ENCODE measurements around the gene KCTD10.
"Not testable (repeated sequence)": the region's sequence is repeated elsewhere in the genome, so short reads cannot be mapped to it uniquely, and the experiment has no call there.

Gene KCTD10

DNA sequence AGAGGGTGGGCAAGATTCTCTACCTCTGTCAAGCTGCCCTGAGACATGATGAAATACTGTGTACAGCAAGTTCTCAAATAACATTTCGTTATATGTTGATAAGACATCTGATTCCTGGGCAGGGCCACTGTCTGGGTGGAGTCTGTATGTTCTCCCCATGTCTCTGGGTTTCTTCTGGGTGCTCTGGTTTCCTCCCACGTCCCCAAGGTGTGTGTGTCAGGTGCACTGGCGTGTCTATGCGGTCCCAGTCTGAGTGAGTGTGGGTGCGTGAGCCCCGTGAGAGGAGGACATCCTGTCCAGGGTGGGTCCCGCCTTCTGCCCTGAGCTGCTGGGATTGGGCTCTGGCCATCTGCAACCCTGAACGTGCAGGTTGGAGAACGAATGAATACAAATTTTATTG, 29.6 kb downstream of the KCTD10 start:
- DNase-seq: no peak

- no peak for DNase-seq
Measured at GRCh38 chr12:109446869-109447268, 30.2 kb downstream of the KCTD10 start.

GRCh38 chr12:109445191-109445609, 31.9 kb downstream of the KCTD10 start:
- no peak for DNase-seq

GRCh38 chr12:109444259-109444658, 32.8 kb downstream of the KCTD10 start:
- no peak for DNase-seq

DNA sequence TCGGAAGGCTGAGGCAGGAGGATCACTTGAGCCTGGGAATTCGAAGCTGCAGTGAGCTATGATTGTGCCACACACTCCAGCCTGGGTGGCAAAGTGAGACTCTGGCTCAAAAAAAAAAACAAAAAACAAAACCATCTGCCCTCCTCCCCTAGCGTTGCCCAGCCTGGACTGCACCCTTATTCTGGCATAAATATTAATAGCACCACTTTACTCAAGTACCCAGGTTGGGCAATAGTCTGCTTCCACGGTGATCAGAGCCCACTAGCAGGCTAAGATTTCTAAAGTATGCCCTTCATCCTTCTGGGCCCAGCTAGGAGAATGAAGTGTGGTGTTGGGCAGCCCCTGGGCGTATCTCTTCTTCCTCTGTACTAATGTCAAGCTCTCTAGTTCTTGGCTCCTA, 33.3 kb downstream of the KCTD10 start:
- no peak for DNase-seq

DNA sequence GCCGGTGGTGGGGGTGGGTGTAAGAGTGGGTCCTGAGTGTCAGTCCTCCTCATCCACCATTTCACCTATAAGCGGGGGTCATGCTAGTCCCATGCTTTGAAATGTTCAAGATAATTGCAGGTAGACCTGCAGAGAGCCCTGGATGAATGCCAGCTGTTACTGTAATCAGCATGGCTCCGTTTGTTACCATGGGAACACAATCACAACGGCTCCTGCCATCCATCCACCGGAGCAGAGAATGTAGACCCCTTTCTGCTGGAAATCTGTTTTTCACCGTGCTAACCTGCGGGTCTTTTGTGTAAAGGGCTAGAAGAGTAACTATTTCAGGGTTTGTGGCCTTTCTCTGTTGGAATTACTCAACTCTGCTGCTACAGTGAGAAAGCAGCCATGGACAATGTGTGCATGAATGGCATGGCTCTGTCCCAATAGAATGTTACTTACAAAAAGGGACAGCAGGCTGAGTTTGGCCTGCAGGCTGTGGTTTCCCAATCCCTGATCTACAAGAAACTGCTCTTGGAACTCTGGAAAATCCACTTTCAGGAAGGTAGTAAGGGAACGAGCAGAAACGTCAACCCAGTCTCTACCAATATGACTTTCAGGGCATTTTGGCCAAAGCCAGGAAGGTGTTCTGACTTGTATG, 36.1 kb downstream of the KCTD10 start:
- no peak for DNase-seq

- not testable (repeated sequence) for DNase-seq
Measured at GRCh38 chr12:109439951-109440350, 37.1 kb downstream of the KCTD10 start.

DNA sequence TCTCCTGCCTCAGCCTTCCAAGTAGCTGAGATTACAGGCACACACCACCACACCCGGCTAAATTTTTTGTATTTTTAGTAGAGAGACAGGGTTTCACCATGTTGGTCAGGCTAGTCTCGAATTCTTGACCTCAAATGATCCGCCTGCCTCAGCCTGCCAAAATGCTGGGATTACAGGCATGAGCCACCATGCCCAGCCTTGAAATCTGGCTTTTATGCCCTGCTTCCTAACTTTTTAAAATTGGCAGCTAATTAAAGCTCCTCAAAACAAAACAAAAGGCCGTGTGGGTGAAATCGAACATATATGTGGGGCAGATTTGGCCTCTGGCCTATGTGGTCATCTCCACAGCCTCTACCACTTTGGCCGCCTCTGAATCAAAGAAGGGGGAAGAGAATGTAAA, 37.9 kb downstream of the KCTD10 start:
- DNase-seq: no peak

DNA sequence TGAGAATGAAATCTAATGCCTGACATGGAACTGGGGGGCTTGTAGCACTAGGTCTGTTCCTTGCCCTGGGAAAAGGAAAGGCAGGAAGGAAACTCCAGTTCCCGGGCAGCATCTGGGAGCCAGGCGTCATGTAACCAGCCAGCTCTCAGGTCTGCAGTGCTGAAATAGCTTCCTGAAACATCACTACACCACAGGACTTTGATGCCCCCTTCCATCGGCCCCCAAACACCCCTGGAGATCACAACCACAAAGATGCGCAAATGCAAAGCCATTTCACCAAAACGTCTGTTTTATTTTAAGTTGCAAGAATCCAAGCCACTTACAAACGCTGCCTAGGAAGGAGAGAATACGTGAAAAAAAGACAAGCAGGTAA, 40.9 kb downstream of the KCTD10 start:
- DNase-seq: no peak

DNA sequence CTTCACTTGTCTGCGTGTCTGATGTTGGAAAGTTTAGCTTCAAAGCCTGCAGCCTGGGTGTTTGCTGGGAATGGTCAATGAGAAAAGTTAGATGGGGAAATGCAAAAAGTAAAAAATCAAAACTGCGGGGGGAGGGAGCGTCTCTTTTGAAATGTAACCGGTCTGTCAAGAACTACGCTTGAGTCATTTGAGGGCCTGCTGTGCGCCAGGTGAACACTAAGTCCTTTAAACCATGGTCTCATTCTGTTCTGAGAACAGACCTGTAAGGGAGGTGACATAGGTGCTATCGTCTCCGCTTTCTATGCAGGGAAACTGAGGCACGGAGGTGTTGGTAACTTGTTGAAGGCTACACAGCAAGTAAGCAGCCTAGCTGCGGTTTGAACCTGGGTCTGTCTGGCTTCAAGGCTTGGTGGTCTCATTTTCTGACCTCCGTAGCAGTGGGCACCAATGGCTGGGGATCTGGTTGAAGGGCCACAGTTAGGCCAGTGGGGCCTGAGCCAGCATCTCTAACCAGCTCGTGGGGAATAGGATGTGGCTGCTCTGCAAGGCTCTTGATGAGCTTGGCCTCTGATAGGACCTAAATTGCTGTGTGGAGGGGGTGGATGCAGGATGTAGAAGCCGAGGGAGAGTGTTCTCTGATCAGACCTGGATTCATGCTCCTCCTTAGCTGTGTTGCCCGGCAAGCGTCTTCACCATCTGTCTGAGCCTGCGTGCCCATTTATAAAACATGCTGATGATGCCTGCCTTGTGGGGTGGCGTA, 41.5 kb downstream of the KCTD10 start:
- DNase-seq: no peak

- no peak for DNase-seq
Measured at GRCh38 chr12:109434582-109434981, 42.5 kb downstream of the KCTD10 start.

DNA sequence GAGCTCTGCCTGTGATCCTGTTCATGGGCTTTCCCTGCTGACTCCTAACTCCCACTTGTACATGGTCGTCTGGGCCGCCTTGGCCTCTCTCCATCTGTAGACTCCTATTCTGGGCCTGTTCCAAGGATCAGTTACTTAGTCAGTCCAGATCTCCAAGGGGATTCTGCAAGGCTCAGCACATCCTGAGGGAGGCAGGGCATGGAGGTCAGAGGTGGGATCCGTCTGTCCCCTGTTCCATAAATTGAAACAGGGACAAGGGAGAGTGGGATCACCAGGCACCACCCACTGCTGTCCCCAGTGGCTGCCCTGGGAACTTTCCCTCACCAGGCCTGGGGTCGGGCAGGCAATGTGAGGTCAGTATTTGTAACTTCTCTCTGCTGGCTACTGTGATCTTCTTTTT, 43.5 kb downstream of the KCTD10 start:
- no peak for DNase-seq

GRCh38 chr12:109432842-109433304, 44.2 kb downstream of the KCTD10 start:
- DNase-seq: peak; percentile 66

GRCh38 chr12:109432431-109432830, 44.7 kb downstream of the KCTD10 start:
- no peak for DNase-seq

DNA sequence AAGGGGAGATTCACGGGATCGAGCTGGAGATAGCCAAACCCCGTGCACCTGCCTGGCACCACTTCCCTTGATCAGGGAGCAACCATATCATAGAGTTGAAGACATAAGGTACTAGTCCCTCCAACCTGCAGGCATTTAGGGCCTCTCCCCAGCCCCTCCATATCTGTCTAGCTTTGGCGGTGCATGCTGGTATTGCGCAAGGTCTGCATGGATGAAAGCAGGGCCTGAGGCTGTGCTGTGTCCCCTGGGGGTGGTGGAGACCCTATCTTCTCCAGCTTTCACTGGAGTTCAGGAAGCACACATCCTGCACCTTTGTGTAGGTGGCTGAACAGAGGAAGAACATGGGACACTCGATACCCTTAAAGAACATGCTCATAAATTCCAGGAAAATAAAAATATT, 46.9 kb downstream of the KCTD10 start:
- DNase-seq: no peak

- not testable (repeated sequence) for DNase-seq
Measured at GRCh38 chr12:109428804-109429203, 48.3 kb downstream of the KCTD10 start.

- DNase-seq: peak; percentile 76
Measured at GRCh38 chr12:109428037-109428629, 49.0 kb downstream of the KCTD10 start.

GRCh38 chr12:109423392-109423791, 53.7 kb downstream of the KCTD10 start:
- no peak for DNase-seq

DNA sequence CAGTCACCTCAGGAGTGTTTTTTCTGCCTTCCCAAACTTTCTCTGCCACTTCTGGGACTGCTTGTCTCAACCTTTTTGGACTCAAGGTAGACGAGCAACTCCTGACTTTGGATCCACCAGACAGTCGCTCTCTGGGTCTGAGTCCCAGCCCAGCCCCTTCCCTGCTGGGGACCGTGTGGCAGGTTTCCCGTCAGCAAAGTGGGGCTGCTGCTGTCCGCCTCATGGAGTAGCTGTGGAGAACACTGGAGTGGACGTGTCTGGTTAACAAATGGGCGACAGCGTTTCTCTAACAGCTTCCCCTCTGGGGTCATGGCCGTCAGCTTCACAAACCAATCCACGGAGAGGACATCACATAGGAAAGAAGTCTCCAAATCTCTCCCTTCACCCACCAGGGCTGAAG, 54.8 kb downstream of the KCTD10 start:
- no peak for DNase-seq

DNA sequence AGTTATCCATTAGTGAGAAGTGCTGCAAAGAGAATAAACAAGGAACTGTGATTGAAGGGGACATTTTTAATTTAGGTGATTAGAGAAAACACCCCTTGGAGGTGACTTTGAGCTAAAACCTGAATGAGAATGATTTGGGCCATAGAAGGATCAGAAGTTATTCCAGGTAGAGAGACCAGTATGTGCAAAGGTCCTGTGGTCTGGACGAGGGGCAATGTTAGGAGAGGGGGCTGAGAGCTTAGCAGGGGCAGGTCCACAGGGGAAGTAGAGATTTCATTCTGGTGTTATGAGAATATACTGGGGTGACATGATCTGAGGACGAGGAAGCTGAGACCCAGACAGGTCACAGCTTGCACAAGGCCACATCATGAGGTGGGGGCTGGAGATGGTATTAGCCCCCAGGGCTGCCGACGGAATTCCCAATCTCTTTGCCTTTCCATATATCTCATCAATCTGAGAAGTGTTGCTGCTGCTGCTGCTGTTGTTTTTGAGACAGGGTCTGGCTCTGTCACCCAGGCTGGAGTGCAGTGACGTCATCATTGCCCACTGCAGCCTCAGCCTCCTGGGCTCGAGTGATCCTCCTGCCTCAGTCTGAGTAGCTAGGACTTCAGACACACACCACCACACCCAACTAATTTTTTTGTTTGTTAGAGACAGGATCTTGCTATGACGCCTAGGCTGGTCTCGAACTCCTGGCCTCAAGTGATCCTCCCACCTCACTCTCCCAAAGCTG, 55.6 kb downstream of the KCTD10 start:
- DNase-seq: peak; percentile 27

GRCh38 chr12:109418848-109419480, 58.1 kb downstream of the KCTD10 start:
- DNase-seq: no peak

DNA sequence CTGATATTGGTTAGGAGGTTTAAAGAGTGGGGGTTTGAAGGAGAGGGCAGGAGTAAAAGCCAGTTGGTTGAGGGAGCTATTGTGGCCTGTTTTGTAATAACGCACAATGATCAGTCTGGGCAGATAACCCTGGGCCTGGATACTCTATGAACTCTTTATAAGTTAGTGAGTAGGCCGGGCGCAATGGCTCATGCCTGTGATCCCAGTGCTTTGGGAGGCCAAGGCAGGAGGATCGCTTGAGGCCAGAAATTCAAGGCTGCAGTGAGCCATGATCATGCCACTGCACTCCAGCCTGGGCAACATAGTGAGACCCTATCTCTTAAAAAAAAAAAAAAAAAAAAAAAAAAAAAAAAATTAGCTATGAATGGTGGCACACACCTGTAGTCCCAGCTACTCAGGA, 71.0 kb downstream of the KCTD10 start:
- not testable (repeated sequence) for DNase-seq

- DNase-seq: not testable (repeated sequence)
Measured at GRCh38 chr12:109404841-109405240, 72.3 kb downstream of the KCTD10 start.
